GM12891 (cell line): Measurements from ENCODE around the gene TYW1B.
"Not testable (repeated sequence)": the region's sequence is repeated elsewhere in the genome, so short reads cannot be mapped to it uniquely, and the experiment has no call there.

Source experiments
- POLR2A ChIP-seq: IDR thresholded peaks from 2 replicates; pipeline ENCODE4 v1.6.1; 2011; ENCODE audit warnings: low read depth, low read length, control low read depth
- POLR2AphosphoS5 ChIP-seq: IDR thresholded peaks from 2 replicates; pipeline ENCODE4 v1.6.1; 2011; ENCODE audit warnings: low read depth, low read length, control low read depth
- TAF1 ChIP-seq: IDR thresholded peaks from 2 replicates; pipeline ENCODE4 v1.6.1; 2011; ENCODE audit warnings: low read depth, low read length, control low read depth

- not testable (repeated sequence) for TF ChIP-seq POLR2AphosphoS5, POLR2A, TAF1
Measured at GRCh38 chr7:72561988-72562387, 266.0 kb downstream of the TYW1B start.
